Activated CD4-positive, alpha-beta T cell treated with anti-CD3 and anti-CD28 coated beads, Interleukin-2, Interleukin-4, amounts not matched to agents 100 ng/mL and 50 ng/mL, durations not matched to agents 16 hours and 8 hours (primary cell): Measurements from ENCODE around the gene SLC6A18.

Experiments
- DNase-seq: peaks from one replicate; pipeline ENCODE4 v3.0.0-alpha.2; 2020; ENCODE audit warnings: low spot score

The SLC6A18 gene

GRCh38 chr5:1225081-1225480 is at the start of gene SLC6A18:
Gene SLC6A18, plus strand, starts transcription at chr5:1225381. Its CDS starts 97 bp downstream, at chr5:1225478.
- DNase-seq: no peak

GRCh38 chr5:1175801-1176472 is 49.2 kb upstream of the SLC6A18 start:
- DNase-seq: no peak

DNA sequence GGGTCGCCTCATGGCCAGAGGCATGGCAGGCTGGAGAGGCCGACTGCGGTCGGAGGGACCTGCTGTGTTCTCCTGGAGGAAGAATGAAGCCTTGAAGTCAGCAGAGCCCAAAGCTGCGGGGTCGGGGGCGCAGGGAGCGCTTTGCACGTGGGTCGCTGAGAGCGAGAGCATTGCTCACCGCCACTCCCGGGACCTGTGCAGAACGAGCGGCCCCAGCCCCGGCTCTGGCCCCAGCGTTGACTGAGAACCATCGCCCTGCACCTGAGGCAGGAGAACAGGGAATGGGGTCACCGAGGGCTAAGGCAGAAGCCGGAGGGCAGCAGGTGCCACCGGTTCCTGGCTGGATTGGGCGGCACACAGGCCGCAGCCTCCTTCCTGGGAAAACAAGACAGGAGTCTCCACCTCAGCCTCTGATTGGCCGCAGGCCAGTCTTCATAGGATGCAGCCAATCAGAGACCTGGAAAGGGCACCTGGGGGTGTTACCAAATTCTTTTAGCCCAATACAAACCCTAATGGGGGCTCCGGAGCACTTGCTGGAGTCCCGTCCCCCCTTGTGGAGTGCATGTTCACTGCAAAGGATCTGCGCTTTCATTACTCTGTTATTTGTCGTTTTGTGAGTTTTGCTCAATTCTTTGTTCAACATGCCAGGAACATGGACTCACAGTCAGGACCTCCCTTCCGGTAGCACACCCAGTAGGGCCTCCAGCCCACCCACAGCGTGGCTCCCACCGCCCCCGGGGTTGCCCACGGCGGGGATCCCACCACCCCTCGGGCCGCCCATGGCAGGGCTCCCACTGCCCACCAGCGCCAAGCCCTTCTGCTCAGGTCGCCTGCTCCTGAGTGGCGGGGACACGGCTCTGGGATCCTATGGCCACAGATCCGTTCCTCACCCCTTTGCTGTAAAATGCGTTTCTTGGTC is 48.4 kb upstream of the SLC6A18 start:
- DNase-seq: no peak

DNA sequence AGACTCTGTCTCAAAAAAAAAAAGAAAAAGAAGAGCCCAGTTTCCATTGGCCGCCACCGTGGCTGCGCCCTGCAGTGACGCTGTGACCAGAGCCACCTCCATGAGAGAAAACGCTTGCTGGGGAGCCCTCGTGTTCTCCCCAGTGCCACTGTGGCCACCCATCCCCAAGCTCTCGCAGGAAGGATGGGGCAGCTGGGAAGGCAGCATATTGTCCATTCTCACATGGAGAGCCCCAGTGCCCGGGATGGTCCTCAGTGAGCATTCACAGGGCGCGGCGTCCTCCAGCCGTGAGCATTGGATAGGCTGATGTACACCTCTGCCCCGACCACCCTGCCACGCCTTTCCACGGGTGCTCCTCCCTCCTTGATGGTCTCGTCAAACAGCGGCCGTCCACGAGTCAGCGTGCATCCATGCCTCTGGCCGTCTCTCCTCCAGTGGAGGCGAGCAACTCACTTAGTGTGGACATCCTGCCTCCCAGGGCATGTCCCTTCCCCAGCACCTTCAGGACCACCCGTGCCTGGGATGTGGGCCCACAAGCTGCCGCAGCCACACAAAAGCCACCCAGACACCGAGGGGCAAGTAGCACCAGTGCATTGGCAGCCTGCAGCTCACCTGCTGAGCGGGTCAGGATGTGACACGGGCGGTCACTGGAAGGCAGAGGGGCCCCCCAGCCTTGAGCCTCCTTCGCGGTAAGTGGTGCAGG is 47.2 kb upstream of the SLC6A18 start:
- no peak for DNase-seq

DNA sequence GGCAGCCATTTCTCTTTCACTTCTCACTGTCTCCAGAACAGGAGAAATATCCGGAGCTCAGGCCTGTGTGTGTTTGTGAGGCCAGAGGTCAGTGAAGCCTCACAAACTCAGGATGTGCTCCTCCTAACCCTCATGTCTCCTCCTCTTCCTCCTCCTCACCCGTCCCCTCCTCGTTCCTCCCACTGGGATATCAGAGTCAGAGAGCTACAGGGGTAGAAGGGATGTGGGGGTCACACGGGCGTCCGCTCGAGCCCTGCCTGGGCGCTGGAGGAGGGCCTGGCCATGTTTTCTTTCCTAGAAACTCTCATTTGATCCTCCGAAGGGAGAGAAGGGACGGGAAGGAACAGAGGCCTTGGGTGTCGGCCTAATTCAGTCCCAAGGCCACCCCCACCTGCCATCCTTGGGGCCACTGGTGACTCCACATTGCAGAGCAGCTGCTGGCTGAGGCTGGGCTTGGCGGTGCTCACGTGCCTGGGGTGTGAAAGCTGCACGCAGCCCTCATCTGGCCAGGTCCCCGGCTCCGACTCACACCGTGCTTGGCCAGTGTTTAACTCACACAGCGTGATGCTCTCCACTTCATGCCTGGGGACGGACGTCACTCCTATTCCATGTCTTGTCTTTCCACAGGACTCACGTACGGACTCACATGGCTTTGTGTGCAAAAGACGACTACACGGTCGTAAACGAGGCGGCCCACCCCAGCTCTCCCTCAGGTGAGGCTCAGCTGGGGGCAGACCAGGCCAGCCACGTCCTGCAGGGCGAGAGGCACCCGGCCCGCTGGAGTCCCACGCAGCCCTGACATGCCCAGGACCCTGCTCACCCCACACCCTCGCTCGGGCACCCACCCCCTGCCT is 46.4 kb upstream of the SLC6A18 start:
- no peak for DNase-seq

GRCh38 chr5:1179383-1179715 is 45.8 kb upstream of the SLC6A18 start:
- DNase-seq: no peak

- no peak for DNase-seq
These were observed 45.1 kb upstream of the SLC6A18 start for GRCh38 chr5:1180096-1180495.

GRCh38 chr5:1180841-1181271 is 44.3 kb upstream of the SLC6A18 start:
- DNase-seq: no peak

- no peak for DNase-seq
These were observed 43.5 kb upstream of the SLC6A18 start for GRCh38 chr5:1181451-1182359.

GRCh38 chr5:1182360-1182632 is 42.9 kb upstream of the SLC6A18 start:
- DNase-seq: no peak

DNA sequence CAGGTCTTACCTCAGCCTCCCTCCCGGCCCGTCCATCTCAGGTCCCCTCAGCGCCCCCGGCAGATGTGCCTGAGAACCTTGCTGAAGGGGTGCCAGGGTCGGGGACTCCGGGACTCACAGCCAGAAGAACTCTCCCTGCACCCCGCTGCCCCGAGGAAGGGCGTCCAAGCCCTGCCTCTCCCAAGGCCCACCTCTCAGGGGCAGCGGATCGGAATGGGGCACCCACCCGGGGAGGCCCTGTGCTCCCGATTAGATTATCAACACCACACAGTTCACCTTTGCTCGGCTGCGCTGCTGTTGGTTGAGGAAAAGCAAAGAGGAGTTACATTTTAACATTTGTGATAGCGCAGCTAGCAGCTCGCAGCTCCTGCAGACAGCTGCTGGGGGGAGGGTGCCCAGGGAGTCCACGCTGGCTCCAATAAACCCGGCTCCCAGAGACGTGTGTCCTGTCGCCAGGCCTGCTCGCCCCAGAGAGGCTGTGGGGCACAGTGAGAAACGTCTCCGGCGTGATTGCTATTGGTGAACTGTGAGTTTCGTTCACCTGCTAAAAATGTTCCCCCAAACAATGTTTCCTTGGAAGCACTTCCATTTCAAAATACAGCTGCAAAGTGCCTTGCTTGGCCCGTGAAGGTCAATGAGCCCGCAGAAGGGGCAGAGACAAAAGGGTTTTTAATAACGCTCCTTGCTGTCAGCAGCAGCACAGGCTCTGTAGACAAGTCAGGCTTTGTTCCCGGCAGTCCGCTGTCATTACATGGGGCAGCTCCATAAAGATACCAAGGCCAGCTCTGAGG is 42.4 kb upstream of the SLC6A18 start:
- no peak for DNase-seq

GRCh38 chr5:1183424-1184162 is 41.6 kb upstream of the SLC6A18 start:
- no peak for DNase-seq

- no peak for DNase-seq
These were observed 41.1 kb upstream of the SLC6A18 start for GRCh38 chr5:1184163-1184470.

DNA sequence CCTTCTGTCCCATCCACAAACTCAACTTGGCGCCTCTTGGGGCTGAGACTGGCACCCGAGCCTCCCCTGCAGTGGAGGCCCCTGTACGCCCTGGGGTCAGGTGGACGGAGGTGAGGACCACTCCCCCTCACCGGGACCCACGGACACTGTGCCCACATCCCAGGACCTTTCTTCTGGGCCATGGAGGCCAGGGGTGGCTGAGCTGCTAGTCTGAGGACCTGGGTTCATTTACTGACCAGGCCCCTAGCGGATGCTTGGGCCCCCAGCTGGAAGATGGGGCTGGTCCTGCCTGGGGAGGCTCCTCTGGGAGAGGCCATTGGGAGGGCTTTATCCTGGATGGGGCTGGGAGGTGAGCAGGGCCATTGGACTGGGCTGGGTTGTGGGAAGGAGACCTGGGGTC is 40.7 kb upstream of the SLC6A18 start:
- no peak for DNase-seq

DNA sequence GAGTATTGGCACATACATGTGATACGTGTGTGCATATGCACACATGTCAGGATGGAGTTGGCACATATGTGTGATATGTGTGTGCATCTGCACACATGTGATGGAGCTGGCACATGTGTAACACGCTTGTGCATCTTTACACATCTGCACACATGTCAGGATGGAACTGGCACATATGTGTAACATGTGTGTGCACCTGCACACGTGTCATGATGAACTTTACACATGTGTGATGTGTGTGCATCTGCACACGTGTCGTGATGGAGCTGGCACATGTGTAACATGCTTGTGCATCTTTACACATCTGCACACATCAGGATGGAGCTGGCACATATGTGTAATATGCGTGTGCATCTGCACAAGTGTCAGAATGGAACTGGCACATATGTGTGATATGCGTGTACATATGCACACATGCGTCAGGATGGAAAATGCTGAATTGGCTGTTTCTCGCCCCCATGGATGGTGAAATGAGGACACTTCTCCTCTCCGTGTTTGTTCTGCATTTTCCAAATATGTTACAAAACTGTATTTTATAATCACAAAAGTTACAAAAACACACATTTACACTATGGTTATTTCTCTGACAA is 40.0 kb upstream of the SLC6A18 start:
- no peak for DNase-seq

DNA sequence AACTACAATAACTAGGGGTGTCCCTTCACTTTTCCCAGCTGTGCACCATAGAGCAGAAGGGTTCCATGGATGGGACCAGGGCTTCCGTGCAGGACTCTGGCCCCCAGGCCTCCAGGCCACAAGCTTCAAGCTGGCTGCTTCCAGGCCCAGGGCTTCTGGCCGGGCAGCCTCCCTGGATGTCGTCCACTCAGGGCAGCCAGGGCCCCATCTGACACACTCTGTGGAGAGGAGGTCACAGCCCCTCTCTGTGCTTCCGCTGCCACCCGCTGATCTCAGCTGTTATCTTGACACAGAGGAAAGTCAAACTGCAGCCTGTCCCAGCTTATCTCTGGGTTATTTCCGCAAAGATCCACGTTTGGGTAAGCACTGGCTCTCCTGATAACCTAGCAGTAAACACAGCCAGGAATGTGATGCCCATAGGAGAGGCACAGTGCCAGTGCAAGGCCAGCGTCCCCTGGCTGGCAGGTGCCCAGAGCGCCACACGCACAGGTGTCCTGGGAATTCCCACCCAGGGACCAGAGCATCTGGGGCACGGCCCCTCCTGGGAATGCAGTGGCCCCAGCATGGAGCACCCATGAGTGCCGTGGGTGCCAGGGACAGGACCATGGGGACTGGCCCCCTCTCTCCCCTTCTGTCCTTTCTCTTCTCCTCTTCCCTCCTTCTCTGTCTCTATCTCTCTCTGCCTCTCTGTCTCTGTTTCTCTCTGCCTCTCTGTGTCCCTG is 39.4 kb upstream of the SLC6A18 start:
- DNase-seq: no peak

GRCh38 chr5:1186351-1187233 is 38.6 kb upstream of the SLC6A18 start:
- DNase-seq: no peak
